ENCODE data around the gene CNTNAP2.

The CNTNAP2 gene

GRCh38 chr7:148146346-148146745, 2029.7 kb downstream of the CNTNAP2 start (continued):
- TF ChIP-seq ZNF692 (tag by site-specific recombination; IDR thresholded peaks at IDR 0.05) (no peak), ZNF776 (tag by site-specific recombination; IDR thresholded peaks at IDR 0.05; ENCODE audit: borderline replicate concordance) (no peak), ZNF837 (tag by site-specific recombination; IDR thresholded peaks at IDR 0.05) (no peak)

GRCh38 chr7:148147438-148147837, 2030.8 kb downstream of the CNTNAP2 start:
- Histone ChIP-seq H3K4me3 (ENCODE audit: low read depth, low read length) (no peak overlapping the region), H3K27ac (ENCODE audit: extremely low read depth, low read depth, low read length) (no peak overlapping the region), H3K36me3 (ENCODE audit: control insufficient read depth in 2 of 2, insufficient read depth in 1 of 2, low read length in 2 of 2) (no peaks in the 10 kb centered on the region), H3K9me3 (ENCODE audit: control insufficient read depth, insufficient read depth, low read depth, low read length) (no peaks in the 10 kb centered on the region), H3K4me1 (ENCODE audit: control insufficient read depth, insufficient read depth, low read length) (no peaks in the 10 kb centered on the region)
- ChIA-PET POLR2A (no interaction called here), CTCF (no interaction called here)
- TF ChIP-seq ZNF239 (tag by site-specific recombination; IDR thresholded peaks at IDR 0.05) (no peak), INSM2 (tag by site-specific recombination; IDR thresholded peaks at IDR 0.05) (no peak), OSR2 (tag by site-specific recombination; IDR thresholded peaks at IDR 0.05) (no peak), ZBTB7A (tag by site-specific recombination; IDR thresholded peaks at IDR 0.05; ENCODE audit: low read depth) (no peak), HOXD13 (CRISPR knock-in tag; IDR thresholded peaks at IDR 0.05; ENCODE audit: borderline replicate concordance) (no peak), KLF8 (tag by site-specific recombination; IDR thresholded peaks at IDR 0.05) (no peak), ZNF155 (tag by site-specific recombination; IDR thresholded peaks at IDR 0.05) (no peak), OVOL3 (tag by site-specific recombination; IDR thresholded peaks at IDR 0.05) (no peak), ZNF18 (tag by site-specific recombination; IDR thresholded peaks at IDR 0.05) (no peak), REST (tag by site-specific recombination; IDR thresholded peaks at IDR 0.05) (no peak), ZNF324 (tag by site-specific recombination; IDR thresholded peaks at IDR 0.05) (no peak), SP7 (tag by site-specific recombination; IDR thresholded peaks at IDR 0.05) (no peak), ZNF530 (tag by site-specific recombination; IDR thresholded peaks at IDR 0.05; ENCODE audit: low read depth) (no peak)

GRCh38 chr7:148148456-148148855, 2031.9 kb downstream of the CNTNAP2 start:
- Histone ChIP-seq H3K27ac (ENCODE audit: extremely low read depth, low read depth, low read length) (no peak overlapping the region), H3K4me1 (ENCODE audit: control insufficient read depth, insufficient read depth, low read length) (no peaks in the 10 kb centered on the region), H3K4me3 (ENCODE audit: low read depth, low read length) (no peak overlapping the region), H3K9me3 (ENCODE audit: control insufficient read depth, insufficient read depth, low read depth, low read length) (no peaks in the 10 kb centered on the region), H3K36me3 (ENCODE audit: control insufficient read depth in 2 of 2, insufficient read depth in 1 of 2, low read length in 2 of 2) (no peaks in the 10 kb centered on the region)
- CTCF ChIA-PET, result no interaction called here
- POLR2A ChIA-PET, result no interaction called here
- TF ChIP-seq YY2 (tag by site-specific recombination; IDR thresholded peaks at IDR 0.05) (no peak), ZNF155 (tag by site-specific recombination; IDR thresholded peaks at IDR 0.05) (no peak), WT1 (tag by site-specific recombination; IDR thresholded peaks at IDR 0.05) (no peak), AEBP2 (tag by site-specific recombination; IDR thresholded peaks at IDR 0.05; ENCODE audit: borderline replicate concordance) (no peak), ZIC2 (tag by site-specific recombination; IDR thresholded peaks at IDR 0.05) (no peak), ZNF214 (tag by site-specific recombination; IDR thresholded peaks at IDR 0.05; ENCODE audit: borderline replicate concordance) (no peak), ZBTB49 (tag by site-specific recombination; IDR thresholded peaks at IDR 0.05; ENCODE audit: low read depth) (no peak), EGR2 (tag by site-specific recombination; IDR thresholded peaks at IDR 0.05; ENCODE audit: low read depth) (no peak)
